SK-N-SH (cell line): ENCODE results near the gene PCNX2.

Experiments used
- ELF1 ChIP-seq: IDR thresholded peaks from 2 replicates; pipeline ENCODE4 v1.4.0; 2012
- FOXM1 ChIP-seq: IDR thresholded peaks from 2 replicates; pipeline ENCODE4 v1.4.0; 2012; ENCODE audit warnings: low read depth, mild to moderate bottlenecking
- JUND ChIP-seq: IDR thresholded peaks from 2 replicates; pipeline ENCODE4 v1.4.0; 2012
- SMC3 ChIP-seq: IDR thresholded peaks from 2 replicates; pipeline ENCODE4 v1.6.1; 2012; ENCODE audit warnings: low read depth, low read length, improper control_type of control experiment
- TAF1 ChIP-seq: IDR thresholded peaks from 2 replicates; pipeline ENCODE4 v1.6.1; 2012; ENCODE audit warnings: low read depth, mild to moderate bottlenecking, low read length, moderate library complexity, borderline replicate concordance
- YY1 ChIP-seq: IDR thresholded peaks from 2 replicates; pipeline ENCODE4 v1.4.0; 2012; ENCODE audit warnings: low read depth, mild to moderate bottlenecking
- TF ChIP-seq, protein P1 (sequence below): IDR thresholded peaks from 2 replicates; pipeline ENCODE4 v1.4.0; 2012; ENCODE audit warnings: low read depth, borderline replicate concordance
- TF ChIP-seq, protein P2 (sequence below): IDR thresholded peaks from 2 replicates; pipeline ENCODE4 v1.6.1; 2012; ENCODE audit warnings: mild to moderate bottlenecking, low read depth, low read length, moderate library complexity
- TF ChIP-seq, protein P3 (sequence below): fragments of 200-600 bp; sonication (generic); IDR thresholded peaks from 2 replicates; pipeline ENCODE4 v1.6.1; 2017; ENCODE audit warnings: antibody characterized with exemption, mild to moderate bottlenecking, moderate library complexity
- TF ChIP-seq, protein P4 (sequence below): IDR thresholded peaks from 2 replicates; pipeline ENCODE4 v1.4.0; 2012; ENCODE audit warnings: low read depth
- TF ChIP-seq, protein P5 (sequence below): fragments of 150-350 bp; IDR thresholded peaks from 2 replicates; pipeline ENCODE4 v1.6.1; 2016; ENCODE audit warnings: mild to moderate bottlenecking, low read depth, low read length

DNA sequence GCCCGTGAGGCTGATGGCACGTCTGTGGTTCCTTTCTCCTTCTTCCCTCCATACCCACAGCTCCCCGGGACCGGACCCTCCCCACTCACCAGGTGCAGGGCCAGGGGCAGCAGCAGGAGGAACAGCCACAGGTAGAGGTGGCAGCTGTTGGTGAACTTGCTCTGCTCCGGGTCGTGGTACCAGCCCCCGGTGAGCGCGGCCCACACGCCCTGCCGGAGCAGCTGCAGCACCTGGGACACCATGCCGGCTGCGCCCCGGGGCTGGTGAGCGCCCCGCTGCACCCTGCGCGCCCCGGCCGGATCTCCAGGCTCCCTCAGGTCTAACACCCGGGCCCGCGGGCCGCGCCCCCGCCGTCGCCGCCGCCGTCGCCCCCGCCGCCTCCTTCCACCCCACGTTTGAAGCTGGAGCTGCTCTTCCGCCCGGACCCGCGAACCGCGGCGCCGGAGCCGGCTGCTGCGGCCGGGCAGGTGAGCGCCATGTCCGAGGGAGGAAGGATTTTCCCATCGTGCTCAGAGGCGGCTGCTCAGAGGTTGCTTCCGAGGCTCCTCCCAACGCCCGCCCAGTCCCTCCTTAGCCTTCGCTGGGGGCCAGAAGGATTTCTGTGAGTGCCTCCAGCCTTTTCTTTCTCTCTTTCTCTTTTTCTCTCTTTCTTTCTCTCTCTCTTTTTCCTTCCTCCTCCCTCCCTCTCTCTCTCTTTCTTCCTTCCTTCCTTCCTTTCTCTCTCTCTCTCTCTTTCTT is at the start of gene PCNX2:
- TF ChIP-seq, protein P1, sequence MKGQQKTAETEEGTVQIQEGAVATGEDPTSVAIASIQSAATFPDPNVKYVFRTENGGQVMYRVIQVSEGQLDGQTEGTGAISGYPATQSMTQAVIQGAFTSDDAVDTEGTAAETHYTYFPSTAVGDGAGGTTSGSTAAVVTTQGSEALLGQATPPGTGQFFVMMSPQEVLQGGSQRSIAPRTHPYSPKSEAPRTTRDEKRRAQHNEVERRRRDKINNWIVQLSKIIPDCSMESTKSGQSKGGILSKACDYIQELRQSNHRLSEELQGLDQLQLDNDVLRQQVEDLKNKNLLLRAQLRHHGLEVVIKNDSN: no peak
- TF ChIP-seq, protein P2, sequence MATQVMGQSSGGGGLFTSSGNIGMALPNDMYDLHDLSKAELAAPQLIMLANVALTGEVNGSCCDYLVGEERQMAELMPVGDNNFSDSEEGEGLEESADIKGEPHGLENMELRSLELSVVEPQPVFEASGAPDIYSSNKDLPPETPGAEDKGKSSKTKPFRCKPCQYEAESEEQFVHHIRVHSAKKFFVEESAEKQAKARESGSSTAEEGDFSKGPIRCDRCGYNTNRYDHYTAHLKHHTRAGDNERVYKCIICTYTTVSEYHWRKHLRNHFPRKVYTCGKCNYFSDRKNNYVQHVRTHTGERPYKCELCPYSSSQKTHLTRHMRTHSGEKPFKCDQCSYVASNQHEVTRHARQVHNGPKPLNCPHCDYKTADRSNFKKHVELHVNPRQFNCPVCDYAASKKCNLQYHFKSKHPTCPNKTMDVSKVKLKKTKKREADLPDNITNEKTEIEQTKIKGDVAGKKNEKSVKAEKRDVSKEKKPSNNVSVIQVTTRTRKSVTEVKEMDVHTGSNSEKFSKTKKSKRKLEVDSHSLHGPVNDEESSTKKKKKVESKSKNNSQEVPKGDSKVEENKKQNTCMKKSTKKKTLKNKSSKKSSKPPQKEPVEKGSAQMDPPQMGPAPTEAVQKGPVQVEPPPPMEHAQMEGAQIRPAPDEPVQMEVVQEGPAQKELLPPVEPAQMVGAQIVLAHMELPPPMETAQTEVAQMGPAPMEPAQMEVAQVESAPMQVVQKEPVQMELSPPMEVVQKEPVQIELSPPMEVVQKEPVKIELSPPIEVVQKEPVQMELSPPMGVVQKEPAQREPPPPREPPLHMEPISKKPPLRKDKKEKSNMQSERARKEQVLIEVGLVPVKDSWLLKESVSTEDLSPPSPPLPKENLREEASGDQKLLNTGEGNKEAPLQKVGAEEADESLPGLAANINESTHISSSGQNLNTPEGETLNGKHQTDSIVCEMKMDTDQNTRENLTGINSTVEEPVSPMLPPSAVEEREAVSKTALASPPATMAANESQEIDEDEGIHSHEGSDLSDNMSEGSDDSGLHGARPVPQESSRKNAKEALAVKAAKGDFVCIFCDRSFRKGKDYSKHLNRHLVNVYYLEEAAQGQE: no peak
- TF ChIP-seq, protein P3, sequence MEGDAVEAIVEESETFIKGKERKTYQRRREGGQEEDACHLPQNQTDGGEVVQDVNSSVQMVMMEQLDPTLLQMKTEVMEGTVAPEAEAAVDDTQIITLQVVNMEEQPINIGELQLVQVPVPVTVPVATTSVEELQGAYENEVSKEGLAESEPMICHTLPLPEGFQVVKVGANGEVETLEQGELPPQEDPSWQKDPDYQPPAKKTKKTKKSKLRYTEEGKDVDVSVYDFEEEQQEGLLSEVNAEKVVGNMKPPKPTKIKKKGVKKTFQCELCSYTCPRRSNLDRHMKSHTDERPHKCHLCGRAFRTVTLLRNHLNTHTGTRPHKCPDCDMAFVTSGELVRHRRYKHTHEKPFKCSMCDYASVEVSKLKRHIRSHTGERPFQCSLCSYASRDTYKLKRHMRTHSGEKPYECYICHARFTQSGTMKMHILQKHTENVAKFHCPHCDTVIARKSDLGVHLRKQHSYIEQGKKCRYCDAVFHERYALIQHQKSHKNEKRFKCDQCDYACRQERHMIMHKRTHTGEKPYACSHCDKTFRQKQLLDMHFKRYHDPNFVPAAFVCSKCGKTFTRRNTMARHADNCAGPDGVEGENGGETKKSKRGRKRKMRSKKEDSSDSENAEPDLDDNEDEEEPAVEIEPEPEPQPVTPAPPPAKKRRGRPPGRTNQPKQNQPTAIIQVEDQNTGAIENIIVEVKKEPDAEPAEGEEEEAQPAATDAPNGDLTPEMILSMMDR: no peak
- peak; percentile 84 for TF ChIP-seq YY1
- TF ChIP-seq, protein P4, sequence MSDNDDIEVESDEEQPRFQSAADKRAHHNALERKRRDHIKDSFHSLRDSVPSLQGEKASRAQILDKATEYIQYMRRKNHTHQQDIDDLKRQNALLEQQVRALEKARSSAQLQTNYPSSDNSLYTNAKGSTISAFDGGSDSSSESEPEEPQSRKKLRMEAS: no peak
- TF ChIP-seq JUND: no peak
- peak; percentile 66; the same call in 1 of the 2 replicates for TF ChIP-seq TAF1
- no peak for TF ChIP-seq ELF1
- TF ChIP-seq, protein P5, sequence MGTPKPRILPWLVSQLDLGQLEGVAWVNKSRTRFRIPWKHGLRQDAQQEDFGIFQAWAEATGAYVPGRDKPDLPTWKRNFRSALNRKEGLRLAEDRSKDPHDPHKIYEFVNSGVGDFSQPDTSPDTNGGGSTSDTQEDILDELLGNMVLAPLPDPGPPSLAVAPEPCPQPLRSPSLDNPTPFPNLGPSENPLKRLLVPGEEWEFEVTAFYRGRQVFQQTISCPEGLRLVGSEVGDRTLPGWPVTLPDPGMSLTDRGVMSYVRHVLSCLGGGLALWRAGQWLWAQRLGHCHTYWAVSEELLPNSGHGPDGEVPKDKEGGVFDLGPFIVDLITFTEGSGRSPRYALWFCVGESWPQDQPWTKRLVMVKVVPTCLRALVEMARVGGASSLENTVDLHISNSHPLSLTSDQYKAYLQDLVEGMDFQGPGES: no peak
- no peak for TF ChIP-seq FOXM1
- no peak for TF ChIP-seq SMC3
